SHP77 (cell line): ENCODE results near the gene CAPN5.

Source experiments
- DNase-seq, 2 experiments: peaks; one replicate each; lab custom pipeline; 2025; lab: John Stamatoyannopoulos, UW

Gene CAPN5

DNA sequence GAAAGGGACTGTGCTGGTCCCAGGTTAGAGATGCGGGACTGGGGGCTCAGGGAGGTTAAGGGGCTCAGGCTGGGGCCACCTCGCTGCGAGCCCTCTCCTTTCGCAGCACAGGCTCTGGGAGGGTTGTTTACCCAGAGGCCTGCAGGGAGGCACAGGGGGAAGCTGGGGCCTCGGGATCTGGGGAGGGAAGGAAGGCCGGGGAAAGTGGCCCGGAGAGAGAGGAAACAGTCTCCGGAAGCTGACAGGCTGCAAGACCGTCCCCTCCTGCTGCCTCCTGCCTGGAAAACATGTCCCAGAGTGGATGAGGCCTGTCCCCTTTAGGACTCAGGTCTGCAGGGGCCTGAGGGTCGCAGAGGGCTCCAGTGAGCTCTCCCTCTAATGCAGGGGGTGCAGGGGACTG is 106.7 kb downstream of the CAPN5 start:
- no peak for DNase-seq

DNA sequence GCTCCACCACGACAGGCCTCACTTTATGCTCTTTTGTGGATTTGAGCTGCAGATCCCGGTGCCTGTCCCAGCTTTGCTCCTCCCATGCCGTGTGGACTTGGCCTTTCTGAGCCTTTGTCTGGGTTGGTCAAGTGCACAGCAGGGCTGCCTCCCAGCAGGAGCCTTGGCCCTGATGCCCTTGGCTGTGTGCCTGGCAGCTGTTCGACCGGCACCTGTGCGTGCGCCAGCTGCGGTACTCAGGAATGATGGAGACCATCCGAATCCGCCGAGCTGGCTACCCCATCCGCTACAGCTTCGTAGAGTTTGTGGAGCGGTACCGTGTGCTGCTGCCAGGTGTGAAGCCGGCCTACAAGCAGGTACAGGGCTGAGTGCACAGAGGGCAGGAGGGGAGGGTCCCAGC is 107.8 kb downstream of the CAPN5 start:
- DNase-seq = peak; percentile 35 to 47

DNA sequence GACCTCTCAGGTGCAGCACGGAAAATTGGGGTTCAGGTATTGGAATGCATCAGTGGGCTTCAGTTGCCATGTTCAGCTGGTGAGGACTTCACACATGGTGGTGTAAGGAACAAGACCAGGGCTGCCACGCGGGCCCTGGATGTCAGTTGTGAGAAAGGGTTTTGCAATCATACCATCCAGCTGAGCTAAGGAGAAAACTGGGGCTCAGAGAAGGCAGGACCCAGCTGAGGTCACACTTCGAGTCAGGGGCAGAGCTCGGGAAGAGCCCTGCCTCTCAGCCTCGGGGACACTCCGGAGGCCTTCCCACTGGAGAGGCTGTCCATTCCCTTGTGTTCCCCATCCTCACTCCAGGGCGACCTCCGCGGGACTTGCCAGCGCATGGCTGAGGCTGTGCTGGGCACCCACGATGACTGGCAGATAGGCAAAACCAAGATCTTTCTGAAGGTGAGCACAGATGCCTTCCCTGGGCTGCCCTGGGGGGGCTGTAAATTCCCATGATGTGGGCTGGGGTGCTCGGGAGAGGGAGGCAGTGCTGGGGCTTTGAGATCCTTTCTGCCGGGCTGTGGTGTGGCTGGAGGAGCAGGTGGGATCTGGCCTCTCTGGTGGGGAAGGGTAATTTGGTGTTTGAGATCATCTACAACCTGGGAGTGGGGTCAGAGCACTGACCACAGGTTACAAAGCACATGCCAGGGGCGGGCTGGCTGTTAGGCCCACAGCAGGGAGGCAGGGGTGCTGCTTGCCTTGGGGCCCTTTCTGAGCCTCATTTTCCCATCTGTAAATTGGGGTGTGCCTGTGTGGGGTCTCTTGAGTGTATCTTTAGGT is 108.5 kb downstream of the CAPN5 start:
- DNase-seq = no peak
